ENCODE measurements around the gene FOXQ1.

GRCh38 chr6:1281746-1282145 is 30.2 kb upstream of the FOXQ1 start:
- TF ChIP-seq CTCF (IDR thresholded peaks at IDR 0.05; ENCODE audit: low read depth, low read length, poor library complexity, severe bottlenecking) (no peak), EZH2phosphoT487 (IDR thresholded peaks at IDR 0.05; ENCODE audit: borderline replicate concordance, low read length) (no peak)
